Esophagus muscularis mucosa (tissue), 3 donors: ENCODE measurements around the gene CATSPERD.

ENCODE experiments used
- CTCF ChIP-seq, 3 experiments: fragments of 200-600 bp in 2 of 3; fragments of 450-650 bp in 1 of 3; sonication (generic) in 2 of 3; IDR thresholded peaks; one replicate each; pipeline ENCODE4 v1.5.1; 2017 to 2019; ENCODE audit warnings: antibody characterized with exemption in 3 of 3, mild to moderate bottlenecking in 2 of 3, moderate library complexity in 1 of 3
- POLR2A ChIP-seq: fragments of 450-650 bp; IDR thresholded peaks from one replicate; pipeline ENCODE4 v1.6.1; 2017; ENCODE audit warnings: antibody characterized with exemption, moderate library complexity, mild to moderate bottlenecking, low read depth
- POLR2AphosphoS5 ChIP-seq, 2 donors: sonication (generic); formaldehyde crosslinking; IDR thresholded peaks; one replicate each; pipeline ENCODE4 v1.6.1; 2017; ENCODE audit warnings: antibody characterized with exemption in 2 of 2

- TF ChIP-seq POLR2AphosphoS5 (IDR thresholded peaks at IDR 0.05) (no peak), CTCF (IDR thresholded peaks at IDR 0.05) (no peak), POLR2A (no peak)
These were observed 19.9 kb upstream of the CATSPERD start for GRCh38 chr19:5700455-5701092.
